Measurements from ENCODE around the gene CNTNAP2.

Gene CNTNAP2

GRCh38 chr7:146764458-146764857 is 647.9 kb downstream of the CNTNAP2 start:
- no peak for DNase-seq (ENCODE audit: low read depth in 2 of 2)

- no peak for DNase-seq (ENCODE audit: low read depth in 2 of 2)
These were observed 652.4 kb downstream of the CNTNAP2 start for GRCh38 chr7:146768957-146769356.

- DNase-seq (ENCODE audit: low read depth in 2 of 2), result no peak
These were observed 656.0 kb downstream of the CNTNAP2 start for GRCh38 chr7:146772601-146773000.

- no peak for DNase-seq (ENCODE audit: low read depth in 2 of 2)
These were observed 656.9 kb downstream of the CNTNAP2 start for GRCh38 chr7:146773506-146773905.

- DNase-seq (ENCODE audit: low read depth in 2 of 2), result no peak
These were observed 664.9 kb downstream of the CNTNAP2 start for GRCh38 chr7:146781352-146782116.

GRCh38 chr7:146787266-146787665 is 670.7 kb downstream of the CNTNAP2 start:
- no peak for DNase-seq (ENCODE audit: low read depth in 2 of 2)

GRCh38 chr7:146788008-146788407 is 671.4 kb downstream of the CNTNAP2 start:
- DNase-seq (ENCODE audit: low read depth in 2 of 2), result no peak

GRCh38 chr7:146791344-146792285 is 675.0 kb downstream of the CNTNAP2 start:
- no peak for DNase-seq (ENCODE audit: low read depth in 2 of 2)

GRCh38 chr7:146804620-146805019 is 688.0 kb downstream of the CNTNAP2 start:
- DNase-seq (ENCODE audit: low read depth in 2 of 2), result no peak

- no peak for DNase-seq (ENCODE audit: low read depth in 2 of 2)
These were observed 688.5 kb downstream of the CNTNAP2 start for GRCh38 chr7:146805082-146805481.

- no peak for DNase-seq (ENCODE audit: low read depth in 2 of 2)
These were observed 709.7 kb downstream of the CNTNAP2 start for GRCh38 chr7:146826329-146826728.

GRCh38 chr7:146830686-146831085 is 714.1 kb downstream of the CNTNAP2 start:
- DNase-seq (ENCODE audit: low read depth in 2 of 2), result no peak

GRCh38 chr7:146831875-146832274 is 715.3 kb downstream of the CNTNAP2 start:
- no peak for DNase-seq (ENCODE audit: low read depth in 2 of 2)

- DNase-seq (ENCODE audit: low read depth in 2 of 2), result no peak
These were observed 727.8 kb downstream of the CNTNAP2 start for GRCh38 chr7:146844405-146844804.

- no peak for DNase-seq (ENCODE audit: low read depth in 2 of 2)
These were observed 742.1 kb downstream of the CNTNAP2 start for GRCh38 chr7:146858690-146859089.

- no peak for DNase-seq (ENCODE audit: low read depth in 2 of 2)
These were observed 745.1 kb downstream of the CNTNAP2 start for GRCh38 chr7:146861701-146862100.

- DNase-seq (ENCODE audit: low read depth in 2 of 2), result no peak
These were observed 745.8 kb downstream of the CNTNAP2 start for GRCh38 chr7:146862415-146862814.

- DNase-seq (ENCODE audit: low read depth in 2 of 2), result no peak
These were observed 748.0 kb downstream of the CNTNAP2 start for GRCh38 chr7:146864644-146865043.

- no peak for DNase-seq (ENCODE audit: low read depth in 2 of 2)
These were observed 749.1 kb downstream of the CNTNAP2 start for GRCh38 chr7:146865696-146866095.

- DNase-seq (ENCODE audit: low read depth in 2 of 2), result no peak
These were observed 758.1 kb downstream of the CNTNAP2 start for GRCh38 chr7:146874722-146875121.

- no peak for DNase-seq (ENCODE audit: low read depth in 2 of 2)
These were observed 758.7 kb downstream of the CNTNAP2 start for GRCh38 chr7:146875237-146875785.

- DNase-seq (ENCODE audit: low read depth in 2 of 2), result no peak
These were observed 759.4 kb downstream of the CNTNAP2 start for GRCh38 chr7:146875981-146876380.
